IMR-90 (cell line): ENCODE measurements around the gene THSD7B. TPM values are rescaled to one million over a fixed set of nuclear protein-coding genes. Genes with fewer than 3 reads are reported as not detected.

Experiments used
- ATAC-seq: fragments of 200-7000 bp; cut with Tn5 transposase; 2 replicates; pipeline ENCODE4 v1.9.1; 2020; ENCODE audit warnings: low read depth, mild to moderate bottlenecking, moderate library complexity
- BruUV-seq: library from RNA; stranded (reverse); fragments of 400-500 nt; replicated peaks from 2 replicates; lab custom pipeline; 2021; lab: Mats Ljungman, UMichigan
- CTCF ChIA-PET: fragments of 300-600 bp; formaldehyde crosslinking; extraction: SDS; loops from one replicate; lab custom pipeline; 2021; ENCODE audit warnings: antibody characterized with exemption; lab: Yijun Ruan, JAX
- POLR2A ChIA-PET: fragments of 300-600 bp; sonication (Branson Sonifier 250); formaldehyde crosslinking; loops from one replicate; lab custom pipeline; 2022; ENCODE audit warnings: antibody characterized with exemption; ENCODE audit not compliant: unreplicated experiment; lab: Charles Lee
- DNase-seq: peaks from one replicate; pipeline ENCODE4 v3.0.0; 2013
- H2AFZ ChIP-seq: replicated peaks from 2 replicates; pipeline ENCODE3; 2013; ENCODE audit warnings: low read length, mild to moderate bottlenecking; ENCODE audit not compliant: poor library complexity
- H2AK5ac ChIP-seq: 2 replicates; pipeline ENCODE4 v1.6.1; 2013; ENCODE audit warnings: low read depth, low read length, inconsistent platforms
- H2AK9ac ChIP-seq: replicated peaks from 2 replicates; pipeline ENCODE3; 2013; ENCODE audit warnings: mild to moderate bottlenecking, low read depth, low read length, moderate library complexity; ENCODE audit not compliant: poor library complexity
- H2BK120ac ChIP-seq: 2 replicates; pipeline ENCODE4 v1.6.1; 2013; ENCODE audit warnings: low read depth, low read length, inconsistent platforms
- H2BK15ac ChIP-seq: 3 replicates; pipeline ENCODE4 v1.6.1; 2013; ENCODE audit warnings: low read depth, low read length, inconsistent platforms
- H2BK20ac ChIP-seq: 2 replicates; pipeline ENCODE4 v1.6.1; 2013; ENCODE audit warnings: low read depth, mild to moderate bottlenecking, inconsistent platforms, low read length, moderate library complexity
- H2BK5ac ChIP-seq: 2 replicates; pipeline ENCODE4 v1.6.1; 2013; ENCODE audit warnings: mild to moderate bottlenecking, low read depth, low read length, inconsistent platforms; ENCODE audit not compliant: poor library complexity, severe bottlenecking
- H3K14ac ChIP-seq: replicated peaks from 2 replicates; pipeline ENCODE4 v1.6.1; 2013; ENCODE audit warnings: low read depth, low read length, inconsistent platforms
- H3K18ac ChIP-seq: 2 replicates; pipeline ENCODE4 v1.6.1; 2013; ENCODE audit warnings: low read depth, low read length, control low read depth
- H3K23ac ChIP-seq: 2 replicates; pipeline ENCODE4 v1.6.1; 2013; ENCODE audit warnings: low read depth, low read length, inconsistent platforms
- H3K27ac ChIP-seq: 2 replicates; pipeline ENCODE4 v1.5.1; 2013; ENCODE audit warnings: mild to moderate bottlenecking, control low read depth, low read length; ENCODE audit not compliant: insufficient read depth
- H3K27me3 ChIP-seq: 2 replicates; pipeline ENCODE4 v1.6.1; 2013; ENCODE audit warnings: low read length; ENCODE audit not compliant: control insufficient read depth, insufficient read depth
- H3K36me3 ChIP-seq: 2 replicates; pipeline ENCODE4 v1.6.1; 2013; ENCODE audit warnings: low read length, mixed read lengths; ENCODE audit not compliant: control insufficient read depth, insufficient read depth
- H3K4ac ChIP-seq: 2 replicates; pipeline ENCODE4 v1.6.1; 2013; ENCODE audit warnings: low read depth, low read length, inconsistent platforms
- H3K4me1 ChIP-seq: 2 replicates; pipeline ENCODE4 v1.6.1; 2013; ENCODE audit warnings: low read length, mixed read lengths; ENCODE audit not compliant: control insufficient read depth, insufficient read depth
- H3K4me2 ChIP-seq: 2 replicates; pipeline ENCODE4 v1.6.1; 2013; ENCODE audit warnings: low read depth, mild to moderate bottlenecking, control low read depth, low read length, moderate library complexity
- H3K4me3 ChIP-seq: 2 replicates; pipeline ENCODE4 v1.5.1; 2013; ENCODE audit warnings: low read depth, mild to moderate bottlenecking, control low read depth, low read length, moderate library complexity; ENCODE audit not compliant: insufficient read depth
- H3K56ac ChIP-seq: 2 replicates; pipeline ENCODE4 v1.6.1; 2013; ENCODE audit warnings: low read length, inconsistent platforms; ENCODE audit not compliant: insufficient read depth; ENCODE audit errors: extremely low read depth
- H3K79me1 ChIP-seq, 2 experiments: 2 replicates each; pipeline ENCODE4 v1.6.1; 2013; ENCODE audit warnings: low read length in 2 of 2, inconsistent platforms in 1 of 2, low read depth in 1 of 2
- H3K9ac ChIP-seq: 2 replicates; pipeline ENCODE4 v1.6.1; 2013; ENCODE audit warnings: low read depth, low read length, control low read depth
- H3K9me1 ChIP-seq: 2 replicates; pipeline ENCODE4 v1.6.1; 2013; ENCODE audit warnings: low read length, inconsistent platforms; ENCODE audit not compliant: insufficient read depth
- H3K9me3 ChIP-seq: 2 replicates; pipeline ENCODE4 v1.6.1; 2013; ENCODE audit warnings: low read length; ENCODE audit not compliant: control insufficient read depth, insufficient read depth
- H4K20me1 ChIP-seq: 2 replicates; pipeline ENCODE4 v1.6.1; 2013; ENCODE audit warnings: low read length, inconsistent platforms; ENCODE audit not compliant: insufficient read depth
- H4K5ac ChIP-seq: 2 replicates; pipeline ENCODE4 v1.6.1; 2013; ENCODE audit warnings: mild to moderate bottlenecking, low read depth, low read length, control low read depth
- H4K8ac ChIP-seq, 2 experiments: 2 replicates each; pipeline ENCODE4 v1.6.1; 2013; ENCODE audit warnings: low read depth in 2 of 2, low read length in 2 of 2, control low read depth in 1 of 2, inconsistent platforms in 1 of 2
- H4K91ac ChIP-seq: 2 replicates; pipeline ENCODE4 v1.6.1; 2013; ENCODE audit warnings: low read depth, low read length, inconsistent platforms; ENCODE audit not compliant: insufficient read depth
- BHLHE40 ChIP-seq: fragments of 150-350 bp; IDR thresholded peaks from 2 replicates; pipeline ENCODE4 v1.6.1; 2016; ENCODE audit warnings: mild to moderate bottlenecking, low read depth, low read length
- CEBPB ChIP-seq: IDR thresholded peaks from 2 replicates; pipeline ENCODE4 v1.6.1; 2012; ENCODE audit warnings: low read depth, low read length, improper control_type of control experiment
- CHD1 ChIP-seq: IDR thresholded peaks from 2 replicates; pipeline ENCODE4 v1.6.1; 2012; ENCODE audit warnings: low read depth, low read length, improper control_type of control experiment
- CTCF ChIP-seq: conservative IDR thresholded peaks from 2 replicates; pipeline ENCODE4 v1.5.1; 2012; ENCODE audit warnings: mild to moderate bottlenecking, low read depth, low read length, improper control_type of control experiment
- ELK1 ChIP-seq: fragments of 150-350 bp; IDR thresholded peaks from 2 replicates; pipeline ENCODE4 v1.6.1; 2016; ENCODE audit warnings: low read depth, mild to moderate bottlenecking, low read length, moderate library complexity, borderline replicate concordance
- FOS ChIP-seq: fragments of 150-350 bp; IDR thresholded peaks from 2 replicates; pipeline ENCODE4 v1.6.1; 2016; ENCODE audit warnings: low read depth, low read length
- MAFK ChIP-seq: IDR thresholded peaks from 2 replicates; pipeline ENCODE4 v1.6.1; 2012; ENCODE audit warnings: low read depth, low read length, improper control_type of control experiment
- MAZ ChIP-seq: IDR thresholded peaks from 2 replicates; pipeline ENCODE4 v1.6.1; 2012; ENCODE audit warnings: low read depth, mild to moderate bottlenecking, low read length, improper control_type of control experiment, moderate library complexity, borderline replicate concordance
- MXI1 ChIP-seq: IDR thresholded peaks from 2 replicates; pipeline ENCODE4 v1.6.1; 2012; ENCODE audit warnings: low read depth, mild to moderate bottlenecking, low read length, moderate library complexity, borderline replicate concordance
- NFE2L2 ChIP-seq: fragments of 150-350 bp; IDR thresholded peaks from 2 replicates; pipeline ENCODE4 v1.6.1; 2016; ENCODE audit warnings: low read depth, mild to moderate bottlenecking, low read length
- POLR2A ChIP-seq: IDR thresholded peaks from 2 replicates; pipeline ENCODE4 v1.6.1; 2012; ENCODE audit warnings: mild to moderate bottlenecking, low read depth, low read length
- RAD21 ChIP-seq: IDR thresholded peaks from 2 replicates; pipeline ENCODE4 v1.6.1; 2012; ENCODE audit warnings: low read length, improper control_type of control experiment
- RCOR1 ChIP-seq: IDR thresholded peaks from 2 replicates; pipeline ENCODE4 v1.6.1; 2012; ENCODE audit warnings: mild to moderate bottlenecking, low read length, improper control_type of control experiment; ENCODE audit not compliant: insufficient replicate concordance
- RFX5 ChIP-seq: IDR thresholded peaks from 2 replicates; pipeline ENCODE4 v1.8.0; 2012; ENCODE audit warnings: low read depth, mild to moderate bottlenecking, low read length, moderate library complexity
- SMC3 ChIP-seq: fragments of 150-350 bp; IDR thresholded peaks from 2 replicates; pipeline ENCODE4 v1.6.1; 2016; ENCODE audit warnings: low read depth, mild to moderate bottlenecking, antibody characterized with exemption, low read length, moderate library complexity
- USF2 ChIP-seq: fragments of 150-350 bp; IDR thresholded peaks from 2 replicates; pipeline ENCODE4 v1.6.1; 2017; ENCODE audit warnings: mild to moderate bottlenecking, antibody characterized with exemption, low read length, low read depth
- WGBS, 2 experiments: methylation state at CpG; one replicate each; pipeline versions ENCODE4 v1.1.5 to v1.1.7; 2013; ENCODE audit warnings: missing lambda C conversion rate in 2 of 2; ENCODE audit not compliant: insufficient read length in 1 of 2; ENCODE audit errors: extremely low coverage in 2 of 2; 5-methylcytosine and 5-hydroxymethylcytosine counted together
- dilution Hi-C: fragments of 300-500 bp; cut with HindIII; formaldehyde crosslinking; loops from one replicate; pipeline ENCODE4 v1.14.3; 2018; ENCODE audit warnings: low sequenced_read_pairs; ENCODE audit not compliant: unreplicated experiment
- in situ Hi-C: fragments of 300-500 bp; cut with MboI; formaldehyde crosslinking; loops from 3 replicates; pipeline ENCODE4 v1.14.3; 2019; ENCODE audit warnings: low sequenced_read_pairs, inconsistent platforms, mixed read lengths
- intact Hi-C: fragments of 100-400 bp; cut with micrococcal nuclease; formaldehyde crosslinking; loops from 2 replicates; pipeline ENCODE4 v1.10.0; 2022
- polyA plus RNA-seq, 3 experiments: library from polyadenylated mRNA; depleted of rRNA; stranded (reverse); fragments of >200 nt; gene quantifications; 2 replicates each; pipeline ENCODE4 v1.2.3, GENCODE V29; 2012; ENCODE audit warnings: low replicate concordance in 1 of 3
- total RNA-seq: library from RNA; depleted of rRNA; stranded (reverse); fragments of >200 nt; gene quantifications from 2 replicates; pipeline ENCODE4 v1.2.3, GENCODE V29; 2012

Gene THSD7B
- total and polyA plus RNA-seq, 2 of the 4 experiments (the other 2 are of a cell fraction): not detected

GRCh38 chr2:137205324-137205723 is 440.0 kb downstream of the THSD7B start:
- H4K20me1 ChIP-seq: no peaks in the 10 kb centered on the region
- peaks cover 7% of the 10 kb centered on the region for H3K9me3 ChIP-seq
- no peaks in the 10 kb centered on the region for H3K79me1 ChIP-seq
- no peak for ATAC-seq
- in situ Hi-C loops: no loop called here
- no peak overlapping the region for H2BK20ac ChIP-seq
- no peaks in the 10 kb centered on the region for H3K27me3 ChIP-seq
- H3K18ac ChIP-seq: no peak overlapping the region
- no peak overlapping the region for H2AK9ac ChIP-seq
- no CpG with 5 or more reads among the region's 3 CpGs for WGBS, 2 experiments
- no peak overlapping the region for H3K14ac ChIP-seq
- H2AK5ac ChIP-seq: no peak overlapping the region
- no peak for DNase-seq
- H3K4ac ChIP-seq: no peak overlapping the region
- H3K9me1 ChIP-seq: no peaks in the 10 kb centered on the region
- intact Hi-C loops: no loop called here
- no peak overlapping the region for H3K23ac ChIP-seq
- no peaks in the 10 kb centered on the region for H3K36me3 ChIP-seq
- no TSS peak for BruUV-seq
- H2BK5ac ChIP-seq: no peak overlapping the region
- no peak overlapping the region for H4K8ac ChIP-seq
- H3K4me3 ChIP-seq: no peak overlapping the region
- H2BK15ac ChIP-seq: no peak overlapping the region
- H3K4me1 ChIP-seq: no peaks in the 10 kb centered on the region
- no peak for TF ChIP-seq SMC3
- TF ChIP-seq USF2: no peak
- TF ChIP-seq ELK1: no peak
- no peak for TF ChIP-seq MAZ
- TF ChIP-seq FOS: no peak
- TF ChIP-seq MXI1: no peak
- no peak for TF ChIP-seq RFX5
- TF ChIP-seq POLR2A: no peak
- TF ChIP-seq CHD1: no peak
- TF ChIP-seq RAD21: no peak
- TF ChIP-seq CEBPB: no peak
- TF ChIP-seq CTCF: no peak
- no peak for TF ChIP-seq MAFK
- TF ChIP-seq BHLHE40: no peak
- TF ChIP-seq RCOR1: no peak
- no peak for TF ChIP-seq NFE2L2
- no peak overlapping the region for H2BK120ac ChIP-seq
- H4K5ac ChIP-seq: no peak overlapping the region
- no peak overlapping the region for H2AFZ ChIP-seq
- H3K9ac ChIP-seq: no peak overlapping the region
- no peak overlapping the region for H3K4me2 ChIP-seq
- no peak overlapping the region for H3K56ac ChIP-seq
- no peak overlapping the region for H4K91ac ChIP-seq
- no peak overlapping the region for H3K27ac ChIP-seq
- CTCF ChIA-PET: no interaction called here
- POLR2A ChIA-PET: no interaction called here
- dilution Hi-C loops: no loop called here
